Medulla oblongata (tissue), 1 donor: ENCODE data around the gene MELTF.

Experiments
- DNase-seq: peaks from one replicate; pipeline ENCODE4 v3.0.0-alpha.2; 2015; ENCODE audit errors: extremely low spot score

MELTF gene

DNA sequence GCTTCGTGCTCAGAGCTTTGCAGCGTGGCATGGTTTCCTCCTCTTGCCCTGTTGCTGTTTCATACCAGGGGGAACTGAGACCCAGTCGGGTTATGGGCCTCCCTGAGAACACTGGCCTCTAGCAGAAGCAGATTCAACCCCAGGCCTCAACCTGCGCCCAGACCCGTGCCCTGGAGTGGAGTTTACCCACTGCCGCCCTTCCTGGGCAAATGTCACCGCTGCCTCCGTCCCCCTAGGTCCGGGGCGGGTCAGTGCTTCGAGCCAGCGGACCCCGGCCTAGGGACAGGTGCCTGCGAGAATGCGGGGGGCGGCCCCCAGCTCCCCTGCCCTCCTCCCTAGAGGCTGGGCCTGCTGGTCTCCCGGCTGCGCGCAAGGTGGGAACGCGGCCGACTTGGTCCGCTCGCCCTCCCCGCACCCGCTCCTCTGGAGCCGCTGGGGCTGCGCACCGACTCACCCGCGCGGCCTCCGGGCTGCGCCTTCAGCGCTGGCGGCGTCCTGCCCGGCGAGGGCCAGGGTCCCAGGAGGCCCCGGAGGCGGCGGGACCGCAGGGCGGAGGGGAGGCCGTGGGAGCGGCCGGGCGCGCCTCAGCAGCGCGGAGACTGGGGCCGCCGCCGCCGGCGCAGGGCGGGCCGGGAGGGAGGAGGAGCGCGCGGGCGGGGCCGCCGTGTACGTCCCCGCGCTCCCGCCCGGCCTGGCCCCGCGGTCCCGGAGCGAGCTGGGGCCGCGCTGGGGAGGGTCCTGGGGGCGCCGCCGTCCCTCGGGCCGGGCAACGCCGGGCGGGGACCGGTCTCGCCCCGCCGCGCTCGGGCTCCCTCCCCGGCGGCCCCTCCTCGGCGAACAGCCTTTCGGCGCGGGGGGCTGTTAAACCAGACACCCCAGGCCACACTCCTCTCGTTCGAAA, 61.1 kb downstream of the MELTF start, which contains the start of gene PIGZ:
Gene PIGZ (minus strand): TSS at position 601 of the 901 bp plus-strand sequence. CDS start 16,802 bp downstream, outside the sequence.
- DNase-seq: peak; percentile 12

DNA sequence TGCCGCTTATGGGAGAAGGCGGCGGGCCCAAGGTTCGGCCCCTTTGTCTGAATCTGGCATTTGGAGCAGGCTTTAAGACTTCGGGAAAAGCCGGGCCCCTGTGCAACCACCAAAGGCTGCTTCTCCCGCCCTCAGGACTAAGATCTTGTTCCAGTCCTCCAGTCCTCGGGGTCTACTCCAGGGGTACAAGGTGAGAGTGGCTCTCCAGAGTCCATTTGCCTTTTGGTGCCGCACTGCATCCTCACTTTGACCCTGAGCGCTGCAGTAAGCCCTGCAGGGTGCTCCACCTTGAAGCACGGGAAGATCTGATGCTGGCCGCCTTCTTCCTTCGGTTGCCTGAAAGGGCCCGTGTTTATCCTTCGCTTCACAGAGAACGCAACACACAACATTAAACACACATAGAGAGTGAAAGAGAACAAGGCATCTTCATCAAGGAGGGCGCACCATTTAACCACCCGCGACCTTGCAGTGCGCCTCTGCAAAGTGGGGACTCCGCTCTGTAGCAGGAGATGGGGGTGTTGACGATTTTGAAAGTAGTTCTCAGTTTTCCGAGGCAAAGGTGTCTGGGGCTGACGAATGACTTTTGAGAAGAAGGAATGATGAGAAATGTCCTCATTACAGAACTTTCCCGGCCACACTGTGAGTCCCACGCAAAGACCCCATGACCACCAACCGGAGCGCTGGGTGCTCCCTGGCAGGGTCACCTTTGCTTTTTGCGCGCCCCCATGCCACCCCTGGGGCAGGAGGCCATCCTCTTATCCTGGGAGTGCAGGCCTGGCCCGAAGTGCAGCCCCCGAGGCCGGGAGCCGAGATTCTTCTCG, 62.0 kb downstream of the MELTF start:
- no peak for DNase-seq

DNA sequence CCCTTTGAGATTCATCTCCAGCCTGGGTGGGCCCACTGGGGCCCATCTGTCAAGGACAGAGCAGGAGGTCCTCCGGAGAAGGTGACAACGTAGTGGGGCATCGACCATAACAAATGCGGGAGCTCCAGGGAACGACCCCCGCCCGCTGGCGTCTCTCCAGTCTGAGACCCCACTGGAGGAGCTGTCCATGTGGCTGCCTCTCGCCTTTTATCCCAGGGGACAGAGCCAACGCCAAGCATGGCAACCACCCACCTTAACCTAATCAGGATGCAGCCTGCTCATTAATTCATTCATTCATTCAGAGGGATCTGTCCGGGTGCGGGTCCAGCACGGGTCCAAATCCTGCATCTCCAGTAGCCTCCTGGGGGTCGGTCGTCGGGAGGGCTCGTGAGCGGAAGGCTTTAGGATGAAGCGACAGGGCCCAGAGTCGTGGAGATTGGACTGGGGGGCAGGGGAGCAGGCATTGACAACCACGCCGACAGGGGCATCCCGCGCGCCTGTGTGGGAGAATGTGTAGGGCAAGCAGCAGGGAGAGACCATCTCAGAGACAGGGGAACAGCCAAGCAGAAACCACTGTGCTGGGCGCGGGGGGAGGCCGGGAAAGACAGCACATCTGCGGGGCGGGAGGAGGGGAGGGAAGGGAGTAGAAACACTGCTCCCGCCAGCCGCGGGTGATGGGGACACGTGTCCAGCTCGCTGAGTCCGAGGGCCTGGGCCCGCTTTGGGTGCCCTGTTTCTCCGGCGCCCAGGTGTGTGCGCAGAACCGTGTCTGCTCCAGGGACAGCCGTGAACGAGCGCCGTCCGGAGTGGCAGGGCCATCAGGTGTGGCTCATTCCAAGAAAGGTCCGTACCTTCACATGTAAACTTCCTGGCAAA, 62.9 kb downstream of the MELTF start:
- no peak for DNase-seq

DNA sequence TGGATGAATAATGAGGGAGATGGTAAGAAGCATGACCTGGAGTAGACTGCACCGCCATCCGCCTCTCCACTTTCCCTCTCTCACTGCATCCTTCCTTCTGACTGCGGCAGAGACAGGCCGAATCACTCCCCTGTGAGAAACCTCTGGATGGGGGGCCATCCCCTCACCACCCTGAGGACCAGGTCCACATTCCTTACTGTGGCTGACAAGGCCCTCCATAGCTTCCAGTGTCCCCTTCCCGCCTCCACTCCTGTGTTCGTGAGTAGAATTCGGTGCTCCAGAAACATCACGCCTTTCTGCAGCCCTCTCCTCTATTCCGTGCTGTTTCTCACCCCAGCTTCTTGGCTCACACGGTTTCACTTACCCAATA, 63.8 kb downstream of the MELTF start:
- DNase-seq: no peak

DNA sequence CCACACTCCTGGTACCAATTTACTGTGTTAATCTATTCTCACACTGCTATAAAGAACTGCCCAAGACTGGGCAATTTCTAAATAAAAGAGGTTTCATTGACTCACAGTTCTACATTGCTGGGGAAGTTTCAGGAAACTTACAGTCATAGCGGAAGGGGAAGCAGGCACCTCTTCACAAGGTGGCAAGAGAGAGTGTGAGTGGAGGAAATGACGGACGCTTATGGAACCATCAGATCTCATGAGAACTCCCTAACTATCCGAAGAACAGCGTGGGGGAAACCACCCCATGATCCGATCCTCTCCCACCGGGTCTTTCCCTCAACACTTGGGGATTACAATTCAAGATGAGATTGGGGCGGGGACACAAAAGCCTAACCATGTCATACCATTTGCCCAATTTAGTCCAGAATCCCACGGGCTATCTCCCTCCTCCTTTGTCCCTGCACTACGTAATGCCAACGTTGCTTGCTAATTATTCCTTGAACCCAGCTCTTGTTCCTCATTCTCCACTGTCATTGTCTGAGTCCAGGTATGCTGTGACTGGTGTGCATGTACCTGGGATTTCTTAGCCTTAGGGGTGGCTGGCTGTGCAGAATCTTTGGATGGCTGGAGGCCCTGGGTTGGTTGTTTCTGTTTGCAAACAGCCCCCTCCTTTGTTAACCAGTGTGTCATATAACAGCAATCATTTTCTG, 64.4 kb downstream of the MELTF start:
- no peak for DNase-seq

DNA sequence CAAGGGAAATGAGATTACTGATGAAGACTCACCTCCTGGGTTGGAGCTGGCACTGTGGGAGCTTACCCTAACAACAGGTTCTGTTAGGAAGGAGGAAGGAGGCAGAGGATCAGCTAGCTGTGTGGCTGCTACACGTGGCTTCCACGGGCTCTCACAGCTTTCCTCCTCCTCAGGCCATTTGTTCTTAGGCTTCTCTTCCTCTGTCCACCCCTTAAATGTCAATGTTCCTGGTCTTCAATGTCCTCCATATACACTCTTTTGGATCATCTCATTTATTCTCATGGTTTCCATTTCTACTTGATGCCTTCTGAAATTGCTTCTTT, 66.0 kb downstream of the MELTF start:
- no peak for DNase-seq

DNA sequence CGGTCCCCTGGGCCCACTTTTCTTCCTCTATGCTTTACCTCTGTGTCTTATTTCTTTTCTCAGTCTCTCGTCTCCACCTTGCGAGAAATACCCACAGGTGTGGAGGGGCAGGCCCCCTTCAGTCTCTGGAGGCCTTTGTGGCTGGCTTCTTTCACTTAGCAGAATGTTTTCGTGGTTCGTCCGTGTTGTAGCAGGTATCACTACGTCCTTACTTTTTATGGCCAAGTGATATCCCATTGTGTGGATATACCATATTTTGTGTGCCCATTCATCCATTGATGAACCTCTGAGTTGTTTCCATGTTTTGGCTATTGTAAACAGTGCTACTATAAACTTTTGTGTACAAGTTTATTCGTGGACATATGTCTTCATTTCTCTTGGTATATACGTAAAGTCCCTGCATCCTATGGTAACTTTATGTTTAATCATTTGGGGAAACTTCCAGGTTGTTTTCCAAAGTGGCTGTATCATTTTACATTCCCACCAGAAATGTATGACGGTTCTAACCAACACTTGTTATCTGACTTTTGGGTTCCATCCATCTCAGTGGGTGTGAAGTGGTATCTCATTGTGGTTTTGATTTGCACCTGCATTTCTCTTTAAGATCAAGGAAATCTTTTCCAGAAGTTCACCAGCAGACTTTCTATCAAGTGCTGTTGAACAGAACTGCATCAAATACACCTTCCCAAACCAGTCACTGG, 66.5 kb downstream of the MELTF start:
- no peak for DNase-seq

DNA sequence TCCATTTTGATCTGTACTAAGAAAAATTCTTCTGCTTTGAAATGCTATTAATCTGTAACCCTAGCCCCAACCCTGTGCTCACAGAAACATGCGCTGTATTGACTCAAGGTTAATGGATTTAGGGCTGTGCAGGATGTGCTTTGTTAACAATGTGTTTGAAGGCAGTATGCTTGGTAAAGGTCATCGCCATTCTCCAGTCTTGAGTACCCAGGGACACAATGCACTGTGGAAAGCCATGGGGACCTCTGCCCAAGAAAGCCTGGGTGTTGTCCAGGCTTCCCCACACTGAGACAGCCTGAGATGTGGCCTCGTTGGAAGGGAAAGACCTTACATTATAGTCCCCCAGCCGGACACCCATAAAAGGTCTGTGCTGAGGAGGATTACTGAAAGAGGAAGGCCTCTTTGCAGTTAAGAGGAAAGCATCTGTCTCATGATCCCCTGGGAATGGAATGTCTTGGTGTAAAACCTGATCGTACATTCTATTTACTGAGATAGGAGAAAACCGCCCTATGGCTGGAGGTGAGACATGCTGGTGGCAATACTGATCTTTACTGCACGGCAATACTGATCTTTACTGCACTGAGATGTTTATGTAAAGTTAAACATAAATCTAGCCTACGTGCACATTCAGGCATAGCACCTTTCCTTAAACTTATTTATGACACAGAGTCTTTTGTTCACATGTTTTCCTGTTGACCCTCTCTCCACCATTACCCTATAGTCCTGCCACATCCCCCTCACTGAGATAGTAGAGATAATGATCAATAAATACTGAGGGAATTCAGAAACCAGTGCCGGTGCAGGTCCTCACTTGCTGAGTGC, 67.3 kb downstream of the MELTF start:
- no peak for DNase-seq

DNA sequence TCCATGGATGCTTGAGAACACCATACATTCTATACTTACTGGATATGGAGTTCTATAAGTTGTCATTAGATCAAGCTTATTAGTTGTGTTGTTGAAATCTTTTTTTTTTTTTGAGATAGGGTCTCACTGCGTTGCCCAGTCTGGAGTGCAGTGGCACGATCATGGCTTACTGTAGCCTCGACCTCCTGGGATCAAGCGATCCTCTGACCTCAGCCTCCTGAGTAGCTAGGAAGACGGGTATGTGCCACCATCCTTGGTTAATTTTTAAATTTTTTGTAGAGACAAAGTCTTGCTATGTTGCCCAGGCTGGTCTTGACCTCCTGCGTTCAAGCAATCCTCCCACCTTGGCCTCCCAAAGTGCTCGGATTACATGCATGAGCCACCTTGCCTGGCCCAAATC, 74.8 kb downstream of the MELTF start:
- DNase-seq: no peak
